ENCODE results near the gene IPO4.
A peak's percentile ranks its signal among the peaks of the same experiment; 100 is the strongest.
"Not testable (repeated sequence)": the region's sequence is repeated elsewhere in the genome, so short reads cannot be mapped to it uniquely, and the experiment has no call there.

The IPO4 gene

GRCh38 chr14:24232121-24232644 is 43.6 kb upstream of the IPO4 start, which contains the start of gene NEDD8:
Gene NEDD8, minus strand, starts transcription at chr14:24232367. Its CDS starts 100 bp downstream, at chr14:24232267.
- DNase-seq (ENCODE audit: insufficient read length) (peak; percentile 84), FAIRE-seq (peak; percentile 83)
- TF ChIP-seq POLR2A (IDR thresholded peaks at IDR 0.05; ENCODE audit: low read depth, low read length): peak; percentile 68
- TF ChIP-seq POLR2AphosphoS5 (IDR thresholded peaks at IDR 0.05; ENCODE audit: low read depth, low read length): no peak
- no peak for TF ChIP-seq TAF1 (IDR thresholded peaks at IDR 0.05; ENCODE audit: borderline replicate concordance, low read depth, low read length)

GRCh38 chr14:24231263-24232120 is 42.9 kb upstream of the IPO4 start:
- FAIRE-seq (no peak), DNase-seq (ENCODE audit: insufficient read length) (no peak)
- TF ChIP-seq TAF1 (IDR thresholded peaks at IDR 0.05; ENCODE audit: borderline replicate concordance, low read depth, low read length): no peak
- TF ChIP-seq POLR2A (IDR thresholded peaks at IDR 0.05; ENCODE audit: low read depth, low read length): no peak
- TF ChIP-seq POLR2AphosphoS5 (IDR thresholded peaks at IDR 0.05; ENCODE audit: low read depth, low read length): no peak

DNA sequence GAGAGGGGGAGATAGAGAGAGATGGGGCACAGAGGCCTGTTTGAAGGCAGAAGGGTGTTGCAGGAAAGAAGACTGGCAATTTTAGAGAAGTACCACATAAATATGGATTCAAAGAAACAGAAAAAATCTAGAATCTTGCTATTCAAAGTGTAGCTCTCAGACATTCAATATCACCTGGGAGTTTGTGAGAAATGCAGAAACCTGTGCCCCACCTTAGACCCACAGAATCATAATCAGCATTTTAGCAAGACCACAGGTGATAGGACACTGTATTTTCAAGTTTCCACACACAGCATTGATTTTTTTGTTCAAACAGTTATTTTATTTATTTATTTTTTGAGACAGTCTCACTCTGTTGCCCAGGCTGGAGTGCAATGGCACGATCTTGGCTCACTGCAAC is 40.3 kb upstream of the IPO4 start:
- no peak for TF ChIP-seq POLR2A (IDR thresholded peaks at IDR 0.05; ENCODE audit: low read depth, low read length)
- DNase-seq (ENCODE audit: insufficient read length) (no peak), FAIRE-seq (no peak)

GRCh38 chr14:24226473-24226872 is 37.9 kb upstream of the IPO4 start:
- FAIRE-seq: no peak
- no peak for DNase-seq (ENCODE audit: insufficient read length)
- TF ChIP-seq POLR2A (IDR thresholded peaks at IDR 0.05; ENCODE audit: low read depth, low read length) (no peak), TAF1 (IDR thresholded peaks at IDR 0.05; ENCODE audit: borderline replicate concordance, low read depth, low read length) (no peak), POLR2AphosphoS5 (IDR thresholded peaks at IDR 0.05; ENCODE audit: low read depth, low read length) (no peak)

DNA sequence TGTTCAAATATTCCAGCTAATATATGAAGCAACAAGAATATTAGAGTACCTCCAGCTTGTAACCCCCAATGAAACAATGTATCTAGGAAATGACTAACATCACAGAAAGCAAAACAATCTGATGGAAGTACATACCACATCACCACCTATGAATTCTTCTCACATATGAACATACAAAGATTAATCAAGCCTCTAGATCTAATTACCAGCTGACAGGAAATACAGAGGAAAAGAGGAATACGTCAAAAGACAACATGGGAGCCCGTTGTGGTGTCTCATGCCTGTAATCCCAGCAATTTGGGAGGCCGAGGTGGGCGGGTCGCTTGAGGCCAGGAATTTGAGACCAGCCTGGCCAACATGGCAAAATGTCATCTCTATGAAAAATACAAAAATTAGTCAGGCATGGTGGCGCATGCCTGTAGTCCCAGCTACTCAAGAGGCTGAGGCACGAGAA is 36.0 kb upstream of the IPO4 start:
- FAIRE-seq: no peak
- no peak for DNase-seq (ENCODE audit: insufficient read length)
- TF ChIP-seq TAF1 (IDR thresholded peaks at IDR 0.05; ENCODE audit: borderline replicate concordance, low read depth, low read length): no peak
- TF ChIP-seq POLR2A (IDR thresholded peaks at IDR 0.05; ENCODE audit: low read depth, low read length): no peak
- no peak for TF ChIP-seq POLR2AphosphoS5 (IDR thresholded peaks at IDR 0.05; ENCODE audit: low read depth, low read length)

GRCh38 chr14:24222987-24223386 is 34.4 kb upstream of the IPO4 start:
- FAIRE-seq; DNase-seq (ENCODE audit: insufficient read length): not testable (repeated sequence)

DNA sequence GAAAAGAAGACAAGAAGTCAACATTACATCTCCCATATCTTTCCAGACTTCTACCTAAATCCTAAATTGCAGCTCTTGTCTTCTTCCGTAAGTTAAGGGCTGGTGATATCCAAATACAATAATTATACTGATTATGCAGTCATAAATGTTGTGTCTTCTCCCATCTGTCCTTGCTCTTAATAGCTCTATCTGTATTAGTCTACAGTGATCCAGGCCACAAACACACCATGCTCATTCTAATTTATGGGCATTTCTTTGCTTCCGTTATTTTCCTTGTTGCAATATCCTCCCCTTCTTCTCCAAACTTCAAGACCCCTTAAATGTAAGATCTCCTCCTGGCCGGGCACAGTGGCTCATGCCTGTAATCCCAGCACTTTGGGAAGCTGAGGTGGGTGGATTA is 30.9 kb upstream of the IPO4 start:
- TF ChIP-seq POLR2A (IDR thresholded peaks at IDR 0.05; ENCODE audit: low read depth, low read length): no peak
- TF ChIP-seq TAF1 (IDR thresholded peaks at IDR 0.05; ENCODE audit: borderline replicate concordance, low read depth, low read length): no peak
- TF ChIP-seq POLR2AphosphoS5 (IDR thresholded peaks at IDR 0.05; ENCODE audit: low read depth, low read length): no peak
- FAIRE-seq (no peak), DNase-seq (ENCODE audit: insufficient read length) (no peak)

DNA sequence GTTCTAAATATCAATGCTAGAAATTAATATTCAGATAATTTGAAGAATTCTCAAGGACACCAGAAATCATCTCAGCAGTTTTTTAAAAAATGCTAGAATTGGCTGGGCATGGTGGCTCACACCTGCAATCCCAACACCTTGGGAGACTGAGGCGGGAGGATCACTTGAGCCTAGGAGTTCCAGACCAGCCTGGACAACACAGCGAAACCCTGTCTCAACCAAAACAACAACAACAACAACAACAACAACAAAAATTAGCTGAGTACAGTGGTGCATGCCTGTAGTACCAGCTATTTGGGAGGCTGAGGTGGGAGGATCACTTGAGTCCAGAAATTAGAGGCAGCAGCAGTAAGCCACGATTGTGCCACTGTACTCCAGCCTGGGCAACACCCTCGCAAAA is 30.5 kb upstream of the IPO4 start:
- no peak for FAIRE-seq
- DNase-seq (ENCODE audit: insufficient read length): no peak
- TF ChIP-seq POLR2AphosphoS5 (IDR thresholded peaks at IDR 0.05; ENCODE audit: low read depth, low read length) (no peak), TAF1 (IDR thresholded peaks at IDR 0.05; ENCODE audit: borderline replicate concordance, low read depth, low read length) (no peak)

- not testable (repeated sequence) for DNase-seq (ENCODE audit: insufficient read length); FAIRE-seq
Observed at GRCh38 chr14:24216876-24217275, 28.3 kb upstream of the IPO4 start.

DNA sequence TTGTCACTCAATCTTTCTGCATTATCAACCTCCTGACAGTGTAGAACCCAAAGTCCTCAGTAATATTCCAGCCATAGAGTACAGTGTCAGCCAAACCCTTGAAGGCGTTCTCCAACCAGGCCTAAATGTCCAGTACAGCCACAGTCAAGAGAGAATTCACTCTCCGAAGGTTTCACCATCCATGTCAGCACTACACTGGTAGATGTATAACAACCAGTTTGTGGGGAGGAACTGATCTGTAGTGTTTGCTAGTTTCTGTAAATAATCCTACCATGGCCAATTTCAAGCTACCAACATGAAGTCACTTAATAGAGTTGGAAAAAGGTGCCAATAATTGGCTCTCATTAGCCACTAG is 27.7 kb upstream of the IPO4 start:
- TF ChIP-seq POLR2AphosphoS5 (IDR thresholded peaks at IDR 0.05; ENCODE audit: low read depth, low read length): no peak
- no peak for TF ChIP-seq TAF1 (IDR thresholded peaks at IDR 0.05; ENCODE audit: borderline replicate concordance, low read depth, low read length)
- TF ChIP-seq POLR2A (IDR thresholded peaks at IDR 0.05; ENCODE audit: low read depth, low read length): no peak
- no peak for DNase-seq (ENCODE audit: insufficient read length)
- FAIRE-seq: no peak

GRCh38 chr14:24215495-24216344 is 27.1 kb upstream of the IPO4 start, which contains the start of gene MDP1:
Gene MDP1, minus strand, starts transcription at chr14:24216066. Its CDS starts 111 bp downstream, at chr14:24215955.
- FAIRE-seq (peak; percentile 93), DNase-seq (ENCODE audit: insufficient read length) (peak; percentile 81)
- TF ChIP-seq POLR2AphosphoS5 (IDR thresholded peaks at IDR 0.05; ENCODE audit: low read depth, low read length) (peak; percentile 90; the same call in 1 of the 2 replicates), TAF1 (IDR thresholded peaks at IDR 0.05; ENCODE audit: borderline replicate concordance, low read depth, low read length) (peak; percentile 80), POLR2A (IDR thresholded peaks at IDR 0.05; ENCODE audit: low read depth, low read length) (peak; percentile 92)

Data from GM12892 (cell line).